Measurements from ENCODE around the gene ITLN2. TPM values are rescaled to one million over a fixed set of nuclear protein-coding genes. Genes with fewer than 3 reads are reported as not detected.
"Not testable (repeated sequence)": the region's sequence is repeated elsewhere in the genome, so short reads cannot be mapped to it uniquely, and the experiment has no call there.

ITLN2 gene
- total RNA-seq, result not detected

- Mint-ChIP-seq H3K4me3 (no peak within 1 kb of the TSS), H3K36me3 (ENCODE audit: low read depth) (no peaks in the 10 kb centered on the region), H3K4me1 (peaks cover 3% of the 10 kb centered on the region), H3K9me3 (ENCODE audit: low read depth) (no peaks in the 10 kb centered on the region), H3K27ac (no peak within 1 kb of the TSS), H3K27me3 (no peaks in the 10 kb centered on the region)
- ATAC-seq (peak; percentile 79), DNase-seq (peak; percentile 62)
- POLR2A ChIA-PET, result interaction anchor here (0.5 to 0.8 kb wide), 3 partner anchors 59 to 120 kb away, joined by 3 to 4 read pairs (median 3); no protein-coding TSS in a partner anchor
- intact Hi-C loops (cut with DNase I, micrococcal nuclease), result loop anchor here (1.0 to 5.0 kb wide), 2 partner anchors 177 kb away; no protein-coding TSS in a partner anchor
- CTCF ChIA-PET, result interaction anchor here (0.6 to 10.6 kb wide), 35 partner anchors 9 to 280 kb away, joined by 3 to 241 read pairs (median 4); partner anchors contain the start of gene ITLN1
Measured at GRCh38 chr1:160954158-160955104, at the start of gene ITLN2. Gene ITLN2 (minus strand): TSS chr1:160954809. CDS start chr1:160954741, 68 bp downstream.

- CTCF ChIA-PET, result interaction anchor here (0.6 to 1.5 kb wide), 4 partner anchors 11 to 158 kb away, joined by 3 to 5 read pairs (median 4); no protein-coding TSS in a partner anchor
- H3K27me3 Mint-ChIP-seq, result no peaks in the 10 kb centered on the region
- no peak for DNase-seq
- H3K4me3 Mint-ChIP-seq, result no peak overlapping the region
- peaks cover 4% of the 10 kb centered on the region for H3K4me1 Mint-ChIP-seq
- ATAC-seq, result no peak
- no peak overlapping the region for H3K27ac Mint-ChIP-seq
- intact Hi-C loops (cut with DNase I, micrococcal nuclease), result no loop called here
- peaks cover 5% of the 10 kb centered on the region for H3K36me3 Mint-ChIP-seq (ENCODE audit: low read depth)
- no peaks in the 10 kb centered on the region for H3K9me3 Mint-ChIP-seq (ENCODE audit: low read depth)
- POLR2A ChIA-PET, result no interaction called here
Measured at GRCh38 chr1:161001525-161001924, 46.9 kb upstream of the ITLN2 start.

- H3K4me3 Mint-ChIP-seq, result no peak overlapping the region
- intact Hi-C loops (cut with DNase I, micrococcal nuclease), result no loop called here
- no peak overlapping the region for H3K27ac Mint-ChIP-seq
- DNase-seq (no peak), ATAC-seq (no peak)
- peaks cover 5% of the 10 kb centered on the region for H3K36me3 Mint-ChIP-seq (ENCODE audit: low read depth)
- POLR2A ChIA-PET, result interaction anchor here (0.7 kb wide), 1 partner anchor 28 kb away, joined by 3 read pairs; no protein-coding TSS in a partner anchor
- CTCF ChIA-PET, result interaction anchor here (0.6 to 1.6 kb wide), 6 partner anchors 10 to 586 kb away, joined by 3 to 9 read pairs (median 4); no protein-coding TSS in a partner anchor
- H3K9me3 Mint-ChIP-seq (ENCODE audit: low read depth), result no peaks in the 10 kb centered on the region
- peaks cover 6% of the 10 kb centered on the region for H3K4me1 Mint-ChIP-seq
- H3K27me3 Mint-ChIP-seq, result no peaks in the 10 kb centered on the region
Measured at GRCh38 chr1:161000736-161001480, 46.3 kb upstream of the ITLN2 start.

GRCh38 chr1:160999376-160999775, 44.8 kb upstream of the ITLN2 start:
- H3K4me3 Mint-ChIP-seq, result no peak overlapping the region
- intact Hi-C loops (cut with DNase I, micrococcal nuclease), result loop anchor here in 1 of 2 experiments (2.0 kb wide), 1 partner anchor 97 kb away; no protein-coding TSS in a partner anchor
- ATAC-seq (no peak), DNase-seq (no peak)
- no peak overlapping the region for H3K27ac Mint-ChIP-seq
- no peaks in the 10 kb centered on the region for H3K9me3 Mint-ChIP-seq (ENCODE audit: low read depth)
- H3K36me3 Mint-ChIP-seq (ENCODE audit: low read depth), result peaks cover 5% of the 10 kb centered on the region
- H3K27me3 Mint-ChIP-seq, result no peaks in the 10 kb centered on the region
- ChIA-PET CTCF (interaction anchor here (0.6 to 1.6 kb wide), 6 partner anchors 9 to 162 kb away, joined by 3 to 9 read pairs (median 3); partner anchors contain the start of gene USF1), POLR2A (interaction anchor here (0.6 kb wide), 1 partner anchor 64 kb away, joined by 8 read pairs; no protein-coding TSS in a partner anchor)
- peaks cover 18% of the 10 kb centered on the region for H3K4me1 Mint-ChIP-seq

- H3K27ac Mint-ChIP-seq, result peak overlapping the region; percentile 58
- no peak overlapping the region for H3K4me3 Mint-ChIP-seq
- POLR2A ChIA-PET, result interaction anchor here (0.5 to 1.2 kb wide), 2 partner anchors 18 to 49 kb away, joined by 3 read pairs; no protein-coding TSS in a partner anchor
Measured at GRCh38 chr1:160997323-160998038, 42.9 kb upstream of the ITLN2 start.

GRCh38 chr1:160996178-160996577, 41.6 kb upstream of the ITLN2 start:
- no peak overlapping the region for H3K27ac Mint-ChIP-seq
- CTCF ChIA-PET, result interaction anchor here (0.6 to 3.1 kb wide), 11 partner anchors 8 to 375 kb away, joined by 3 to 39 read pairs (median 4); partner anchors contain the start of gene KLHDC9
- DNase-seq (no peak), ATAC-seq (no peak)
- POLR2A ChIA-PET, result no interaction called here
- no peaks in the 10 kb centered on the region for H3K9me3 Mint-ChIP-seq (ENCODE audit: low read depth)
- peaks cover 18% of the 10 kb centered on the region for H3K4me1 Mint-ChIP-seq
- H3K36me3 Mint-ChIP-seq (ENCODE audit: low read depth), result peaks cover 5% of the 10 kb centered on the region
- no peaks in the 10 kb centered on the region for H3K27me3 Mint-ChIP-seq
- no peak overlapping the region for H3K4me3 Mint-ChIP-seq
- intact Hi-C loops (cut with DNase I, micrococcal nuclease), result no loop called here

More at GRCh38 chr1:160997323-160998038, 42.9 kb upstream of the ITLN2 start:
- ATAC-seq (peak; percentile 81), DNase-seq (peak; percentile 71)
- intact Hi-C loops (cut with DNase I, micrococcal nuclease), result loop anchor here (1.0 to 2.0 kb wide), 3 partner anchors 99 to 142 kb away; no protein-coding TSS in a partner anchor
- no peaks in the 10 kb centered on the region for H3K9me3 Mint-ChIP-seq (ENCODE audit: low read depth)
- CTCF ChIA-PET, result interaction anchor here (0.6 to 3.1 kb wide), 33 partner anchors 8 to 896 kb away, joined by 3 to 39 read pairs (median 3); partner anchors contain the start of genes ARHGAP30, F11R, KLHDC9 and TSTD1
- peaks cover 18% of the 10 kb centered on the region for H3K4me1 Mint-ChIP-seq
- peaks cover 5% of the 10 kb centered on the region for H3K36me3 Mint-ChIP-seq (ENCODE audit: low read depth)
- H3K27me3 Mint-ChIP-seq, result no peaks in the 10 kb centered on the region

GRCh38 chr1:160993544-160994193, 39.1 kb upstream of the ITLN2 start:
- Mint-ChIP-seq H3K36me3 (ENCODE audit: low read depth) (peaks cover 2% of the 10 kb centered on the region), H3K9me3 (ENCODE audit: low read depth) (no peaks in the 10 kb centered on the region), H3K27me3 (no peaks in the 10 kb centered on the region), H3K27ac (no peak overlapping the region), H3K4me1 (peaks cover 21% of the 10 kb centered on the region), H3K4me3 (no peak overlapping the region)
- intact Hi-C loops (cut with DNase I, micrococcal nuclease), result loop anchor here (5.0 kb wide), 4 partner anchors 226 to 389 kb away; no protein-coding TSS in a partner anchor
- CTCF ChIA-PET, result interaction anchor here (0.6 to 1.5 kb wide), 4 partner anchors 51 to 239 kb away, joined by 3 to 4 read pairs (median 4); no protein-coding TSS in a partner anchor
- ATAC-seq (peak; percentile 23), DNase-seq (no peak)
- POLR2A ChIA-PET, result no interaction called here

- not testable (repeated sequence) for H3K9me3 Mint-ChIP-seq (ENCODE audit: low read depth); ATAC-seq; DNase-seq; H3K27me3 Mint-ChIP-seq; H3K27ac Mint-ChIP-seq; H3K36me3 Mint-ChIP-seq (ENCODE audit: low read depth); H3K4me3 Mint-ChIP-seq
- POLR2A ChIA-PET, result interaction anchor here (0.6 kb wide), 1 partner anchor 33 kb away, joined by 7 read pairs; no protein-coding TSS in a partner anchor
- CTCF ChIA-PET, result interaction anchor here (1.6 kb wide), 1 partner anchor 106 kb away, joined by 3 read pairs; the partner anchor contains the start of gene KLHDC9
- intact Hi-C loops (cut with DNase I, micrococcal nuclease), result loop anchor here (5.0 kb wide), 4 partner anchors 225 to 390 kb away; no protein-coding TSS in a partner anchor
- peaks cover 17% of the 10 kb centered on the region for H3K4me1 Mint-ChIP-seq
Measured at GRCh38 chr1:160992036-160992435, 37.4 kb upstream of the ITLN2 start.

GRCh38 chr1:160987359-160988050, 32.9 kb upstream of the ITLN2 start:
- intact Hi-C loops (cut with DNase I, micrococcal nuclease), result no loop called here
- ATAC-seq, result no peak
- no peak overlapping the region for H3K27ac Mint-ChIP-seq
- no peak overlapping the region for H3K4me3 Mint-ChIP-seq
- peaks cover 4% of the 10 kb centered on the region for H3K27me3 Mint-ChIP-seq
- CTCF ChIA-PET, result interaction anchor here (0.6 to 2.0 kb wide), 13 partner anchors 8 to 392 kb away, joined by 3 to 9 read pairs (median 4); no protein-coding TSS in a partner anchor
- POLR2A ChIA-PET, result interaction anchor here (0.7 kb wide), 1 partner anchor 43 kb away, joined by 4 read pairs; no protein-coding TSS in a partner anchor
- DNase-seq, result no peak
- no peaks in the 10 kb centered on the region for H3K9me3 Mint-ChIP-seq (ENCODE audit: low read depth)
- H3K36me3 Mint-ChIP-seq (ENCODE audit: low read depth), result no peaks in the 10 kb centered on the region
- H3K4me1 Mint-ChIP-seq, result peaks cover 3% of the 10 kb centered on the region

All from activated CD4-positive, alpha-beta T cell treated with anti-CD3 and anti-CD28 coated beads for 36 hours (primary cell).